A673 (cell line): ENCODE results near the gene KCNJ4.

Experiments used
- CTCF ChIP-seq: fragments of 300-800, 200-600 bp; sonication (generic); conservative IDR thresholded peaks from 2 replicates; pipeline ENCODE4 v1.5.1; 2017; ENCODE audit warnings: low read depth, mild to moderate bottlenecking, antibody characterized with exemption, low read length, moderate library complexity, mixed read lengths
- EZH2 ChIP-seq: fragments of 200-600 bp; sonication (generic); IDR thresholded peaks from 2 replicates; pipeline ENCODE4 v1.6.1; 2017; ENCODE audit warnings: borderline replicate concordance, low read depth, mild to moderate bottlenecking, mixed read lengths, antibody characterized with exemption, low read length; ENCODE audit not compliant: poor library complexity, severe bottlenecking

- TF ChIP-seq CTCF (no peak), EZH2 (no peak)
These were observed 37.5 kb downstream of the KCNJ4 start for GRCh38 chr22:38417252-38418060.
